GM12878 (cell line): ENCODE measurements around the gene HSBP1. TPM values are rescaled to one million over a fixed set of nuclear protein-coding genes. Genes with fewer than 3 reads are reported as not detected.

Experiments used
- E2F8 ChIP-seq: fragments of 450-650 bp; IDR thresholded peaks from 2 replicates; pipeline ENCODE4 v1.6.1; 2018; ENCODE audit warnings: mild to moderate bottlenecking, low read depth, moderate library complexity; ENCODE audit not compliant: partially characterized antibody
- MAX ChIP-seq: IDR thresholded peaks from 2 replicates; pipeline ENCODE4 v1.6.1; 2012; ENCODE audit warnings: low read depth, low read length, improper control_type of control experiment
- MEF2A ChIP-seq: IDR thresholded peaks from 2 replicates; pipeline ENCODE4 v1.6.1; 2011; ENCODE audit warnings: low read depth, mild to moderate bottlenecking, low read length, moderate library complexity; ENCODE audit not compliant: insufficient read depth
- RFX5 ChIP-seq: IDR thresholded peaks from 2 replicates; pipeline ENCODE4 v1.6.1; 2011; ENCODE audit warnings: low read depth, low read length, improper control_type of control experiment
- SMAD5 ChIP-seq: IDR thresholded peaks from 2 replicates; pipeline ENCODE4 v1.6.1; 2016; ENCODE audit warnings: antibody characterized with exemption, low read depth
- TBL1XR1 ChIP-seq: IDR thresholded peaks from 2 replicates; pipeline ENCODE4 v1.6.1; 2012; ENCODE audit warnings: low read depth, low read length, improper control_type of control experiment
- WRNIP1 ChIP-seq: IDR thresholded peaks from 2 replicates; pipeline ENCODE4 v1.6.1; 2011; ENCODE audit warnings: low read depth, low read length, improper control_type of control experiment, borderline replicate concordance
- polyA plus RNA-seq, 11 experiments: library from polyadenylated mRNA; depleted of rRNA in 4 of 11; unstranded in 6 of 11; stranded (reverse) in 5 of 11; fragments of >200 nt; fragmentation: Nextera tagmentation in 4 of 11; fragmentation: Illumina TruSeq in 1 of 11; extraction: Ambion mirVana in 4 of 11; extraction: Trizol in 1 of 11; gene quantifications; 1 replicate in 1 of 11; 2 replicates in 10 of 11; pipeline versions ENCODE4 v1.2.1 to v1.2.3, GENCODE V29; 2011 to 2016; ENCODE audit warnings: inconsistent platforms in 2 of 11, missing spikeins in 2 of 11, low read depth in 1 of 11
- total RNA-seq, 4 experiments: library from RNA; depleted of rRNA in 3 of 4; stranded (reverse); fragments of >200 nt in 3 of 4; fragmentation: Illumina TruSeq in 1 of 4; extraction: Trizol in 1 of 4; gene quantifications; 2 replicates each; pipeline versions ENCODE4 v1.2.1 to v1.2.3, GENCODE V29; 2013 to 2021
- TF ChIP-seq, protein P1 (sequence below): fragments of 450-650 bp; formaldehyde crosslinking; IDR thresholded peaks from 2 replicates; pipeline ENCODE4 v1.4.0; 2020; ENCODE audit warnings: mild to moderate bottlenecking, moderate library complexity
- TF ChIP-seq, protein P2 (sequence below): IDR thresholded peaks from 2 replicates; pipeline ENCODE4 v1.6.1; 2011; ENCODE audit warnings: borderline replicate concordance, low read depth, mild to moderate bottlenecking, moderate library complexity, low read length; ENCODE audit not compliant: insufficient read depth, poor library complexity, severe bottlenecking

Gene HSBP1
- total and polyA plus RNA-seq, 10 of the 15 experiments (the other 5 are each of a cell fraction or from before 2014, with no cell fraction given) = 26.6 to 263 (median 95.7) TPM

- TF ChIP-seq, protein P1, sequence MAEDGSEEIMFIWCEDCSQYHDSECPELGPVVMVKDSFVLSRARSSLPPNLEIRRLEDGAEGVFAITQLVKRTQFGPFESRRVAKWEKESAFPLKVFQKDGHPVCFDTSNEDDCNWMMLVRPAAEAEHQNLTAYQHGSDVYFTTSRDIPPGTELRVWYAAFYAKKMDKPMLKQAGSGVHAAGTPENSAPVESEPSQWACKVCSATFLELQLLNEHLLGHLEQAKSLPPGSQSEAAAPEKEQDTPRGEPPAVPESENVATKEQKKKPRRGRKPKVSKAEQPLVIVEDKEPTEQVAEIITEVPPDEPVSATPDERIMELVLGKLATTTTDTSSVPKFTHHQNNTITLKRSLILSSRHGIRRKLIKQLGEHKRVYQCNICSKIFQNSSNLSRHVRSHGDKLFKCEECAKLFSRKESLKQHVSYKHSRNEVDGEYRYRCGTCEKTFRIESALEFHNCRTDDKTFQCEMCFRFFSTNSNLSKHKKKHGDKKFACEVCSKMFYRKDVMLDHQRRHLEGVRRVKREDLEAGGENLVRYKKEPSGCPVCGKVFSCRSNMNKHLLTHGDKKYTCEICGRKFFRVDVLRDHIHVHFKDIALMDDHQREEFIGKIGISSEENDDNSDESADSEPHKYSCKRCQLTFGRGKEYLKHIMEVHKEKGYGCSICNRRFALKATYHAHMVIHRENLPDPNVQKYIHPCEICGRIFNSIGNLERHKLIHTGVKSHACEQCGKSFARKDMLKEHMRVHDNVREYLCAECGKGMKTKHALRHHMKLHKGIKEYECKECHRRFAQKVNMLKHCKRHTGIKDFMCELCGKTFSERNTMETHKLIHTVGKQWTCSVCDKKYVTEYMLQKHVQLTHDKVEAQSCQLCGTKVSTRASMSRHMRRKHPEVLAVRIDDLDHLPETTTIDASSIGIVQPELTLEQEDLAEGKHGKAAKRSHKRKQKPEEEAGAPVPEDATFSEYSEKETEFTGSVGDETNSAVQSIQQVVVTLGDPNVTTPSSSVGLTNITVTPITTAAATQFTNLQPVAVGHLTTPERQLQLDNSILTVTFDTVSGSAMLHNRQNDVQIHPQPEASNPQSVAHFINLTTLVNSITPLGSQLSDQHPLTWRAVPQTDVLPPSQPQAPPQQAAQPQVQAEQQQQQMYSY (CRISPR knock-in tag) = no peak
- TF ChIP-seq MEF2A = no peak
- no peak for TF ChIP-seq E2F8
- no peak for TF ChIP-seq MAX
- no peak for TF ChIP-seq WRNIP1
- no peak for TF ChIP-seq RFX5
- no peak for TF ChIP-seq TBL1XR1
- TF ChIP-seq, protein P2, sequence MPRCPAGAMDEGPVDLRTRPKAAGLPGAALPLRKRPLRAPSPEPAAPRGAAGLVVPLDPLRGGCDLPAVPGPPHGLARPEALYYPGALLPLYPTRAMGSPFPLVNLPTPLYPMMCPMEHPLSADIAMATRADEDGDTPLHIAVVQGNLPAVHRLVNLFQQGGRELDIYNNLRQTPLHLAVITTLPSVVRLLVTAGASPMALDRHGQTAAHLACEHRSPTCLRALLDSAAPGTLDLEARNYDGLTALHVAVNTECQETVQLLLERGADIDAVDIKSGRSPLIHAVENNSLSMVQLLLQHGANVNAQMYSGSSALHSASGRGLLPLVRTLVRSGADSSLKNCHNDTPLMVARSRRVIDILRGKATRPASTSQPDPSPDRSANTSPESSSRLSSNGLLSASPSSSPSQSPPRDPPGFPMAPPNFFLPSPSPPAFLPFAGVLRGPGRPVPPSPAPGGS = no peak
- no peak for TF ChIP-seq SMAD5
- TF ChIP-seq, all 136 proteins: peak for 0
Observed at GRCh38 chr16:83779886-83780285, 27.9 kb upstream of the HSBP1 start (continued).
